ENCODE measurements around the gene LUC7L. TPM values are rescaled to one million over a fixed set of nuclear protein-coding genes. Genes with fewer than 3 reads are reported as not detected.

The LUC7L gene
- polyA plus RNA-seq, 2 of the 4 experiments (the other 2 are of a cell fraction), result 51.6 to 67.6 TPM

DNA sequence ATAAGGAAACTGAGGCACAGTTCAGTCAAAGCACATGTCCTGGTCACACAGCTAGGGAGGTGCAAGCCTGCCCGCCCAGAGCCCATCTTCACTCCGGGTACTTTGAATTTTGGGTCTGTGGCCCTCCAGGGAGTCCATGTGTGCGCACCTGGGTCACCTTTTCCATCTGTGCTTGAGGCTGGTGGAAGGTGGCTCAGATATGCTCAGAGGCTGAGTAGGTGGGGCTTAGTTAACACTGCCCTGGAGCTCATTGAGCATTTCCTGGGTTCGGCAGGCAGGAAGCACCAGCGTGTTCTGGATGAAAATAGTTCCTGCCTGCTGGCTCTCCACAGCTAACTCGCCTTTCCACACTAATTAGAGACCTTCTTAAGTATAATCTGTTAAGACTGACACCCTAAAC, 24.6 kb upstream of the LUC7L start:
- no peak for FAIRE-seq
- TF ChIP-seq, protein P1, sequence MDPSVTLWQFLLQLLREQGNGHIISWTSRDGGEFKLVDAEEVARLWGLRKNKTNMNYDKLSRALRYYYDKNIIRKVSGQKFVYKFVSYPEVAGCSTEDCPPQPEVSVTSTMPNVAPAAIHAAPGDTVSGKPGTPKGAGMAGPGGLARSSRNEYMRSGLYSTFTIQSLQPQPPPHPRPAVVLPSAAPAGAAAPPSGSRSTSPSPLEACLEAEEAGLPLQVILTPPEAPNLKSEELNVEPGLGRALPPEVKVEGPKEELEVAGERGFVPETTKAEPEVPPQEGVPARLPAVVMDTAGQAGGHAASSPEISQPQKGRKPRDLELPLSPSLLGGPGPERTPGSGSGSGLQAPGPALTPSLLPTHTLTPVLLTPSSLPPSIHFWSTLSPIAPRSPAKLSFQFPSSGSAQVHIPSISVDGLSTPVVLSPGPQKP (IDR thresholded peaks at IDR 0.05; ENCODE audit: low read depth, low read length), result no peak
- TF ChIP-seq SMC3 (IDR thresholded peaks at IDR 0.05) (no peak), PHF8 (IDR thresholded peaks at IDR 0.05; ENCODE audit: borderline replicate concordance, low read depth) (no peak), RNF2 (IDR thresholded peaks at IDR 0.05; ENCODE audit: borderline replicate concordance, low read depth) (no peak), POLR2A (IDR thresholded peaks at IDR 0.05; ENCODE audit: low read length) (no peak), TFCP2L1 (CRISPR knock-in tag; IDR thresholded peaks at IDR 0.05) (no peak), EHF (CRISPR knock-in tag; IDR thresholded peaks at IDR 0.05) (no peak), NR3C1 (IDR thresholded peaks at IDR 0.05) (no peak), RARB (CRISPR knock-in tag; IDR thresholded peaks at IDR 0.05) (no peak), RCOR1 (IDR thresholded peaks at IDR 0.05; ENCODE audit: low read depth, low read length) (no peak), BHLHE40 (IDR thresholded peaks at IDR 0.05; ENCODE audit: low read depth, low read length) (no peak), KDM1A (IDR thresholded peaks at IDR 0.05; ENCODE audit: low read depth) (no peak), ESRRA (IDR thresholded peaks at IDR 0.05; ENCODE audit: borderline replicate concordance, low read length) (no peak), SREBF2 (IDR thresholded peaks at IDR 0.05) (no peak)
- TF ChIP-seq, protein P2, sequence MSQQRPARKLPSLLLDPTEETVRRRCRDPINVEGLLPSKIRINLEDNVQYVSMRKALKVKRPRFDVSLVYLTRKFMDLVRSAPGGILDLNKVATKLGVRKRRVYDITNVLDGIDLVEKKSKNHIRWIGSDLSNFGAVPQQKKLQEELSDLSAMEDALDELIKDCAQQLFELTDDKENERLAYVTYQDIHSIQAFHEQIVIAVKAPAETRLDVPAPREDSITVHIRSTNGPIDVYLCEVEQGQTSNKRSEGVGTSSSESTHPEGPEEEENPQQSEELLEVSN (IDR thresholded peaks at IDR 0.05; ENCODE audit: borderline replicate concordance, low read depth), result no peak
- TF ChIP-seq, protein P3, sequence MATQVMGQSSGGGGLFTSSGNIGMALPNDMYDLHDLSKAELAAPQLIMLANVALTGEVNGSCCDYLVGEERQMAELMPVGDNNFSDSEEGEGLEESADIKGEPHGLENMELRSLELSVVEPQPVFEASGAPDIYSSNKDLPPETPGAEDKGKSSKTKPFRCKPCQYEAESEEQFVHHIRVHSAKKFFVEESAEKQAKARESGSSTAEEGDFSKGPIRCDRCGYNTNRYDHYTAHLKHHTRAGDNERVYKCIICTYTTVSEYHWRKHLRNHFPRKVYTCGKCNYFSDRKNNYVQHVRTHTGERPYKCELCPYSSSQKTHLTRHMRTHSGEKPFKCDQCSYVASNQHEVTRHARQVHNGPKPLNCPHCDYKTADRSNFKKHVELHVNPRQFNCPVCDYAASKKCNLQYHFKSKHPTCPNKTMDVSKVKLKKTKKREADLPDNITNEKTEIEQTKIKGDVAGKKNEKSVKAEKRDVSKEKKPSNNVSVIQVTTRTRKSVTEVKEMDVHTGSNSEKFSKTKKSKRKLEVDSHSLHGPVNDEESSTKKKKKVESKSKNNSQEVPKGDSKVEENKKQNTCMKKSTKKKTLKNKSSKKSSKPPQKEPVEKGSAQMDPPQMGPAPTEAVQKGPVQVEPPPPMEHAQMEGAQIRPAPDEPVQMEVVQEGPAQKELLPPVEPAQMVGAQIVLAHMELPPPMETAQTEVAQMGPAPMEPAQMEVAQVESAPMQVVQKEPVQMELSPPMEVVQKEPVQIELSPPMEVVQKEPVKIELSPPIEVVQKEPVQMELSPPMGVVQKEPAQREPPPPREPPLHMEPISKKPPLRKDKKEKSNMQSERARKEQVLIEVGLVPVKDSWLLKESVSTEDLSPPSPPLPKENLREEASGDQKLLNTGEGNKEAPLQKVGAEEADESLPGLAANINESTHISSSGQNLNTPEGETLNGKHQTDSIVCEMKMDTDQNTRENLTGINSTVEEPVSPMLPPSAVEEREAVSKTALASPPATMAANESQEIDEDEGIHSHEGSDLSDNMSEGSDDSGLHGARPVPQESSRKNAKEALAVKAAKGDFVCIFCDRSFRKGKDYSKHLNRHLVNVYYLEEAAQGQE (IDR thresholded peaks at IDR 0.05), result no peak
- H3K27ac ChIP-seq, result no peak overlapping the region
- H3K9me3 ChIP-seq, result no peaks in the 10 kb centered on the region
- ATAC-seq, result no peak
- POLR2A ChIA-PET, result no interaction called here
- H3K4me3 ChIP-seq, result no peak overlapping the region
- H3K4me2 ChIP-seq, result no peak overlapping the region
- H3K4me1 ChIP-seq, result peaks cover 8% of the 10 kb centered on the region; the same call in 2 of the 3 replicates
- DNase-seq (ENCODE audit: low read depth in 1 of 2, low spot score in 1 of 2), result no peak
- CTCF ChIA-PET, result interaction anchor here (1.6 kb wide), 1 partner anchor 23 kb away, joined by 4 read pairs; no protein-coding TSS in a partner anchor
- 94% methylated on average over 6 of the region's 6 CpGs for WGBS (ENCODE audit: missing lambda C conversion rate)

DNA sequence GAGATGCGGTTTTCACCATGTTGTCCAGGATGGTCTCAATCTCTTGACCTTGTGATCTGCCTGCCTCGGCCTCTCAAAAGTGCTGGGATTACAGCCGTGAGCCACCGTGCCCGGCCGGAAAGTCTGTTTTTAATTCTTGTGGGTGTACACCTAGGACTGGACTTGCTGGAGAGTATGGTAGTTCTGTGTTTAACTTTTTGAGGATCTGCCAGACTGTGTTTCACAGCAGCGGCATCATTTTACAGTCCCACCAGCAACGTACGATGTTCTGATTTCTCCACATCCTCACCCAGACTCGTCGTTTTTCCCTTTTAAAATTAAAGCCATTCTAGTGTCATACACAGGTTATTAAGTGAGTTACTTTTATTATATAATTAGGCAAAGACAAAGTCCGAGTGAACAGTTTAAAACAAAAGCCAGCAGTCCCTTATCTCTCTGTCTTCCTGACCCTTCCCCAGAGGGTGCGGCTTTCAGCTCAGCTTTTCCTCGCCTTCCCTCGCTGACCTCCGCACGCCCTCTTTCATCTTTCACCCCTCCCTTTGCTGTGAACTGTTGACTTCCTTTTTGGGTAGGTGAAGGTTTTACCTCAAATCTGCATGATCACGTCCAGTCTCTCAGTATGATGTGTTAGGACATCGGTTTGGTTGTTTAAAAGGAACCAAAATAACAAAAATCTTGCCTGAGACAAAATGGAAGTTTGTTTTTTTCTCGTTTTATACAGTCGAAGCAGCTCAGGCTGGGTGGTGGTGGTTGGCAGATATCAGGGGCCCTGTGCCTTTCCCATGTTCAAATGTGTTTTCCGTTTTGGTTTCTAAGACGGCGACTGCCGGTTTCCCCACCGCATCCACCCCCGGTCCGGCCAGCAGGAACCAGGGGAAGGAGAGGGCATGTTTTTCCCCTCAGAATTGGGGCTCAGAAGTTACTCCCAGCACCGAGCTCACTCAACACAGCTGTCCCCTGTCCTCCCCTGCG, 23.4 kb upstream of the LUC7L start:
- Histone ChIP-seq H3K4me1 (peaks cover 8% of the 10 kb centered on the region; the same call in 2 of the 3 replicates), H3K27ac (no peak overlapping the region), H3K9me3 (no peaks in the 10 kb centered on the region), H3K4me3 (no peak overlapping the region), H3K4me2 (no peak overlapping the region)
- ChIA-PET POLR2A (no interaction called here), CTCF (interaction anchor here (0.7 kb wide), 1 partner anchor 207 kb away, joined by 3 read pairs; no protein-coding TSS in a partner anchor)
- no peak for TF ChIP-seq JUNB (IDR thresholded peaks at IDR 0.05)
- TF ChIP-seq, protein P1 (IDR thresholded peaks at IDR 0.05; ENCODE audit: low read depth, low read length), result no peak
- no peak for TF ChIP-seq ZC3H11A (IDR thresholded peaks at IDR 0.05)
- DNase-seq (ENCODE audit: low read depth in 1 of 2, low spot score in 1 of 2) (no peak), FAIRE-seq (no peak), ATAC-seq (no peak)
- WGBS (ENCODE audit: missing lambda C conversion rate), result 88% methylated on average over 30 of the region's 30 CpGs
